H1 (cell line): ENCODE data around the gene SHC1.

Source experiments
- CBX5 ChIP-seq: fragments of 300-800, 300-1000 bp; sonication (generic); IDR thresholded peaks from 2 replicates; pipeline ENCODE4 v1.7.1; 2016; ENCODE audit warnings: antibody characterized with exemption, low read length, low read depth
- CEBPB ChIP-seq: IDR thresholded peaks from 2 replicates; pipeline ENCODE4 v1.6.1; 2012; ENCODE audit warnings: low read depth, low read length
- CTCF ChIP-seq, 3 experiments: IDR thresholded peaks; 1 replicate in 2 of 3; 2 replicates in 1 of 3; pipeline versions ENCODE4 v1.5.1 to v1.6.1; 2011; ENCODE audit warnings: low read length in 3 of 3, mild to moderate bottlenecking in 3 of 3, inconsistent platforms in 2 of 3, low read depth in 1 of 3, moderate library complexity in 1 of 3; ENCODE audit not compliant: insufficient read depth in 1 of 3; ENCODE audit errors: control extremely low read depth in 1 of 3
- FOSL1 ChIP-seq: IDR thresholded peaks from 2 replicates; pipeline ENCODE4 v1.6.1; 2011; ENCODE audit warnings: mild to moderate bottlenecking, low read depth, low read length, moderate library complexity; ENCODE audit not compliant: insufficient read depth
- HDAC2 ChIP-seq, 2 experiments: fragments of 300-600 bp in 1 of 2; sonication (generic) in 1 of 2; IDR thresholded peaks; 2 replicates each; pipeline ENCODE4 v1.6.1; 2011 to 2012; ENCODE audit warnings: low read depth in 2 of 2, low read length in 2 of 2, mild to moderate bottlenecking in 2 of 2, moderate library complexity in 2 of 2, borderline replicate concordance in 1 of 2, inconsistent platforms in 1 of 2
- KDM1A ChIP-seq: fragments of 200-600, 300-600 bp; sonication (generic); IDR thresholded peaks from 2 replicates; pipeline ENCODE4 v1.7.1; 2016; ENCODE audit warnings: mild to moderate bottlenecking, low read length, borderline replicate concordance
- PHF8 ChIP-seq: fragments of 200-600 bp; sonication (generic); conservative IDR thresholded peaks from 2 replicates; pipeline ENCODE4 v1.7.1; 2012; ENCODE audit warnings: low read depth, mild to moderate bottlenecking, inconsistent platforms, low read length, moderate library complexity
- POLR2A ChIP-seq, 2 experiments: IDR thresholded peaks; 1 replicate in 1 of 2; 2 replicates in 1 of 2; pipeline ENCODE4 v1.6.1; 2011; ENCODE audit warnings: low read depth in 2 of 2, low read length in 2 of 2, mild to moderate bottlenecking in 2 of 2; ENCODE audit errors: control extremely low read depth in 1 of 2
- POLR2AphosphoS5 ChIP-seq: IDR thresholded peaks from 2 replicates; pipeline ENCODE4 v1.6.1; 2011; ENCODE audit warnings: low read depth, low read length
- RNF2 ChIP-seq: fragments of 200-900, 300-1000 bp; sonication (generic); IDR thresholded peaks from 2 replicates; pipeline ENCODE4 v1.7.1; 2016; ENCODE audit warnings: borderline replicate concordance, low read depth, mild to moderate bottlenecking, antibody characterized with exemption, low read length; ENCODE audit not compliant: poor library complexity, severe bottlenecking; ENCODE audit errors: missing control alignments
- SP4 ChIP-seq: IDR thresholded peaks from 2 replicates; pipeline ENCODE4 v1.6.1; 2012; ENCODE audit warnings: low read length, inconsistent platforms
- TAF1 ChIP-seq: IDR thresholded peaks from 2 replicates; pipeline ENCODE4 v1.6.1; 2011; ENCODE audit warnings: mild to moderate bottlenecking, low read depth, low read length
- USF2 ChIP-seq: IDR thresholded peaks from 2 replicates; pipeline ENCODE4 v1.6.1; 2011; ENCODE audit warnings: low read length, improper control_type of control experiment
- YY1 ChIP-seq: IDR thresholded peaks from 2 replicates; pipeline ENCODE4 v1.6.1; 2011; ENCODE audit warnings: low read depth, mild to moderate bottlenecking, low read length

- TF ChIP-seq YY1 (no peak), HDAC2 (IDR thresholded peaks at IDR 0.05; ENCODE audit: borderline replicate concordance in 1 of 2, low read depth in 2 of 2, low read length in 2 of 2) (no peak), RNF2 (no peak), CTCF (IDR thresholded peaks at IDR 0.05; ENCODE audit: control extremely low read depth in 1 of 3, insufficient read depth in 1 of 3, low read depth in 1 of 3, low read length in 3 of 3) (no peak), POLR2AphosphoS5 (no peak), KDM1A (no peak), PHF8 (no peak), CEBPB (no peak), USF2 (no peak), POLR2A (IDR thresholded peaks at IDR 0.05; ENCODE audit: control extremely low read depth in 1 of 2, low read depth in 2 of 2, low read length in 2 of 2) (no peak), TAF1 (no peak), CBX5 (no peak), SP4 (no peak), FOSL1 (no peak)
Observed at GRCh38 chr1:154944401-154945159, 26.0 kb downstream of the SHC1 start.
